H1 (cell line): ENCODE data around the gene MYBPC1. TPM values are rescaled to one million over a fixed set of nuclear protein-coding genes. Genes with fewer than 3 reads are reported as not detected.

Source experiments
- CHD7 ChIP-seq: fragments of 300-600 bp; sonication (generic); IDR thresholded peaks from 2 replicates; pipeline ENCODE4 v1.7.1; 2012; ENCODE audit warnings: low read length, moderate library complexity, mild to moderate bottlenecking, inconsistent platforms; ENCODE audit not compliant: insufficient replicate concordance
- CTBP2 ChIP-seq: IDR thresholded peaks from 2 replicates; pipeline ENCODE4 v1.7.0; 2011; ENCODE audit warnings: borderline replicate concordance, mild to moderate bottlenecking, moderate library complexity, mixed read lengths, low read length; ENCODE audit not compliant: insufficient read depth, insufficient read length
- CTCF ChIP-seq, 3 experiments: IDR thresholded peaks; 1 replicate in 2 of 3; 2 replicates in 1 of 3; pipeline versions ENCODE4 v1.5.1 to v1.6.1; 2011; ENCODE audit warnings: low read length in 3 of 3, mild to moderate bottlenecking in 3 of 3, inconsistent platforms in 2 of 3, low read depth in 1 of 3, moderate library complexity in 1 of 3; ENCODE audit not compliant: insufficient read depth in 1 of 3; ENCODE audit errors: control extremely low read depth in 1 of 3
- NANOG ChIP-seq: IDR thresholded peaks from 2 replicates; pipeline ENCODE4 v1.6.1; 2011; ENCODE audit warnings: low read length, low read depth, mild to moderate bottlenecking, inconsistent platforms; ENCODE audit not compliant: insufficient read depth, poor library complexity, severe bottlenecking
- POLR2AphosphoS5 ChIP-seq: IDR thresholded peaks from 2 replicates; pipeline ENCODE4 v1.6.1; 2011; ENCODE audit warnings: low read depth, low read length
- RXRA ChIP-seq: IDR thresholded peaks from 2 replicates; pipeline ENCODE4 v1.6.1; 2011; ENCODE audit warnings: low read depth, mild to moderate bottlenecking, low read length, moderate library complexity; ENCODE audit not compliant: insufficient read depth
- SIN3A ChIP-seq, 2 experiments: IDR thresholded peaks in 1 of 2; conservative IDR thresholded peaks in 1 of 2; 2 replicates each; pipeline ENCODE4 v1.6.1; 2011 to 2012; ENCODE audit warnings: low read length in 2 of 2, improper control_type of control experiment in 1 of 2, low read depth in 1 of 2, mild to moderate bottlenecking in 1 of 2
- TAF1 ChIP-seq: IDR thresholded peaks from 2 replicates; pipeline ENCODE4 v1.6.1; 2011; ENCODE audit warnings: mild to moderate bottlenecking, low read depth, low read length
- YY1 ChIP-seq: IDR thresholded peaks from 2 replicates; pipeline ENCODE4 v1.6.1; 2011; ENCODE audit warnings: low read depth, mild to moderate bottlenecking, low read length
- polyA plus RNA-seq, 7 experiments: library from polyadenylated mRNA; depleted of rRNA in 3 of 7; stranded (reverse) in 5 of 7; unstranded in 2 of 7; fragments of >200 nt in 5 of 7; fragments of 200-250 nt in 2 of 7; gene quantifications; 1 replicate in 5 of 7; 2 replicates in 1 of 7; 4 replicates in 1 of 7; pipeline versions ENCODE4 v1.2.1 to v1.2.3, GENCODE V29; 2011 to 2013; ENCODE audit warnings: missing spikeins in 2 of 7, mixed read lengths in 2 of 7
- total RNA-seq: library from RNA; stranded (reverse); fragmentation: NEBNext Ultra II Directional; extraction: Animal tissue kit (Norgen Biotek cat#: 25700); gene quantifications from 2 replicates; pipeline ENCODE4 v1.2.1, GENCODE V29; 2021

MYBPC1 gene
- total and polyA plus RNA-seq, 2 of the 8 experiments (the other 6 are each of a cell fraction or from before 2014, with no cell fraction given): not detected

GRCh38 chr12:101582937-101583336 lies 11.8 kb upstream of the MYBPC1 start (continued):
- TF ChIP-seq CHD7 (no peak), YY1 (no peak), RXRA (no peak), CTCF (IDR thresholded peaks at IDR 0.05; ENCODE audit: control extremely low read depth in 1 of 3, insufficient read depth in 1 of 3, low read depth in 1 of 3, low read length in 3 of 3) (no peak), NANOG (no peak), TAF1 (no peak), SIN3A (conservative IDR thresholded peaks at IDR 0.05 in 1 of 2, IDR thresholded peaks at IDR 0.05 in 1 of 2; ENCODE audit: low read depth in 1 of 2, low read length in 2 of 2) (no peak), POLR2AphosphoS5 (no peak), CTBP2 (no peak)
